Panc1 (cell line): Measurements from ENCODE around the gene YAE1. TPM values are rescaled to one million over a fixed set of nuclear protein-coding genes. Genes with fewer than 3 reads are reported as not detected.

Experiments
- ATAC-seq: fragments of 200-7000 bp; cut with Tn5 transposase; 2 replicates; pipeline ENCODE4 v1.9.1; 2020; ENCODE audit warnings: mild to moderate bottlenecking, moderate library complexity
- BruUV-seq: library from RNA; stranded (reverse); fragments of 400-500 nt; replicated peaks from 2 replicates; lab custom pipeline; 2021; lab: Mats Ljungman, UMichigan
- CTCF ChIA-PET: fragments of 300-600 bp; sonication (Branson Sonifier 250); formaldehyde crosslinking; loops from one replicate; lab custom pipeline; 2022; ENCODE audit warnings: antibody characterized with exemption; lab: Charles Lee
- POLR2A ChIA-PET: fragments of 300-600 bp; sonication (Branson Sonifier 250); formaldehyde crosslinking; loops from one replicate; lab custom pipeline; 2022; ENCODE audit warnings: antibody characterized with exemption; lab: Charles Lee
- DNase-seq: peaks from one replicate; pipeline ENCODE4 v3.0.0-alpha.2; 2010; ENCODE audit warnings: low read depth, low spot score
- H3K27ac ChIP-seq: 2 replicates; pipeline ENCODE4 v1.5.1; 2011; ENCODE audit warnings: mild to moderate bottlenecking, low read length, inconsistent platforms
- H3K27me3 ChIP-seq: fragments of 200-500 bp; sonication (Bioruptor generic); 2 replicates; pipeline ENCODE4 v1.6.0; 2014; ENCODE audit warnings: low read length, inconsistent platforms; ENCODE audit not compliant: control insufficient read depth, insufficient read depth
- H3K36me3 ChIP-seq: fragments of 200-500 bp; sonication (Bioruptor generic); 2 replicates; pipeline ENCODE4 v1.5.1; 2014; ENCODE audit warnings: inconsistent platforms, mild to moderate bottlenecking, low read length, moderate library complexity; ENCODE audit not compliant: control insufficient read depth, insufficient read depth
- H3K4me1 ChIP-seq: 2 replicates; pipeline ENCODE4 v1.5.1; 2011; ENCODE audit warnings: inconsistent platforms, mild to moderate bottlenecking, low read length, moderate library complexity; ENCODE audit not compliant: control insufficient read depth, insufficient read depth
- H3K4me3 ChIP-seq, 2 experiments: 2 replicates each; pipeline ENCODE4 v1.5.1; 2011 to 2012; ENCODE audit warnings: low read depth in 2 of 2, low read length in 2 of 2, mild to moderate bottlenecking in 2 of 2, inconsistent platforms in 1 of 2, moderate library complexity in 1 of 2
- H3K9me3 ChIP-seq: fragments of 200-500 bp; sonication (Bioruptor generic); 2 replicates; pipeline ENCODE4 v1.5.1; 2014; ENCODE audit warnings: low read depth, mild to moderate bottlenecking, inconsistent platforms, low read length, moderate library complexity; ENCODE audit not compliant: control insufficient read depth, insufficient read depth
- POLR2AphosphoS5 ChIP-seq: IDR thresholded peaks from 2 replicates; pipeline ENCODE4 v1.6.1; 2012; ENCODE audit warnings: mild to moderate bottlenecking, low read depth, low read length, moderate library complexity
- SIN3A ChIP-seq: IDR thresholded peaks from 2 replicates; pipeline ENCODE4 v1.6.1; 2012; ENCODE audit warnings: low read depth, mild to moderate bottlenecking, low read length, moderate library complexity, borderline replicate concordance; ENCODE audit not compliant: insufficient read depth
- TCF7L2 ChIP-seq: IDR thresholded peaks from 2 replicates; pipeline ENCODE4 v1.6.1; 2011; ENCODE audit warnings: mild to moderate bottlenecking, low read depth, low read length, inconsistent platforms
- in situ Hi-C: cut with HindIII; loops from 2 replicates; pipeline ENCODE4 v1.10.0; 2016; ENCODE audit warnings: low sequenced_read_pairs, low pct_unique_long_range_greater_than_20kb
- intact Hi-C: fragments of 100-400 bp; cut with micrococcal nuclease; formaldehyde crosslinking; loops from one replicate; pipeline ENCODE4 v1.10.0; 2022; ENCODE audit not compliant: unreplicated experiment
- total RNA-seq: library from RNA; stranded (reverse); gene quantifications from one replicate; pipeline ENCODE4 v1.2.1, GENCODE V29; 2021; ENCODE audit not compliant: unreplicated experiment
- TF ChIP-seq, protein P1 (sequence below), 2 experiments: IDR thresholded peaks; 2 replicates each; pipeline ENCODE4 v1.6.1; 2011 to 2012; ENCODE audit warnings: low read depth in 2 of 2, control low read depth in 1 of 2, low read length in 1 of 2, mild to moderate bottlenecking in 1 of 2, moderate library complexity in 1 of 2; ENCODE audit not compliant: insufficient read depth in 1 of 2
- TF ChIP-seq, protein P2 (sequence below): fragments of 450-650 bp; IDR thresholded peaks from 2 replicates; pipeline ENCODE4 v1.5.1; 2017; ENCODE audit warnings: mild to moderate bottlenecking

YAE1 gene
- total RNA-seq, 1 experiment from 2014 or later: 20.1 TPM

DNA sequence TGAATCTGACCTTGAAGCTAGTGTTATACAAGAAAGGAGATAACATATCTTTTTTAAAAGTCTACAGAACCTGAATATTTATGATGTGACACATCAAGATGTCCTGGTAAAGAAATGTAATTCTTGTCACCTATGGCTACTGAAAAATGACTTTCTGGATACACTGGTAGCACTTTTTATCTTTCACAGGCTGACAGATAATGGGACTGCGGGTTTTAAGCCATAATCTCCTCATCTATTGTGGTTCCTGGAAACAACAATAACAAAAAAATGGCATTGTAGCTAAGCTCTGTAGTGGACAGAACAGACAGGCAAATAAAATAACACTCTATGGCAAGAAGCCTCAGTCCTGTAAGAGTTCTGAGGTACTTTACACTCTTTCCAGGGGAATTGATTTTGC is 31.6 kb upstream of the YAE1 start:
- intact Hi-C loops (no loop called here), in situ Hi-C loops (no loop called here)
- ATAC-seq (no peak), DNase-seq (no peak)
- no peaks in the 10 kb centered on the region for H3K9me3 ChIP-seq
- no peak overlapping the region for H3K4me3 ChIP-seq
- ChIA-PET POLR2A (no interaction called here), CTCF (no interaction called here)
- no peaks in the 10 kb centered on the region for H3K36me3 ChIP-seq
- no peak overlapping the region for H3K27ac ChIP-seq
- TF ChIP-seq SIN3A (no peak), TCF7L2 (no peak), POLR2AphosphoS5 (no peak)
- TF ChIP-seq, protein P1, sequence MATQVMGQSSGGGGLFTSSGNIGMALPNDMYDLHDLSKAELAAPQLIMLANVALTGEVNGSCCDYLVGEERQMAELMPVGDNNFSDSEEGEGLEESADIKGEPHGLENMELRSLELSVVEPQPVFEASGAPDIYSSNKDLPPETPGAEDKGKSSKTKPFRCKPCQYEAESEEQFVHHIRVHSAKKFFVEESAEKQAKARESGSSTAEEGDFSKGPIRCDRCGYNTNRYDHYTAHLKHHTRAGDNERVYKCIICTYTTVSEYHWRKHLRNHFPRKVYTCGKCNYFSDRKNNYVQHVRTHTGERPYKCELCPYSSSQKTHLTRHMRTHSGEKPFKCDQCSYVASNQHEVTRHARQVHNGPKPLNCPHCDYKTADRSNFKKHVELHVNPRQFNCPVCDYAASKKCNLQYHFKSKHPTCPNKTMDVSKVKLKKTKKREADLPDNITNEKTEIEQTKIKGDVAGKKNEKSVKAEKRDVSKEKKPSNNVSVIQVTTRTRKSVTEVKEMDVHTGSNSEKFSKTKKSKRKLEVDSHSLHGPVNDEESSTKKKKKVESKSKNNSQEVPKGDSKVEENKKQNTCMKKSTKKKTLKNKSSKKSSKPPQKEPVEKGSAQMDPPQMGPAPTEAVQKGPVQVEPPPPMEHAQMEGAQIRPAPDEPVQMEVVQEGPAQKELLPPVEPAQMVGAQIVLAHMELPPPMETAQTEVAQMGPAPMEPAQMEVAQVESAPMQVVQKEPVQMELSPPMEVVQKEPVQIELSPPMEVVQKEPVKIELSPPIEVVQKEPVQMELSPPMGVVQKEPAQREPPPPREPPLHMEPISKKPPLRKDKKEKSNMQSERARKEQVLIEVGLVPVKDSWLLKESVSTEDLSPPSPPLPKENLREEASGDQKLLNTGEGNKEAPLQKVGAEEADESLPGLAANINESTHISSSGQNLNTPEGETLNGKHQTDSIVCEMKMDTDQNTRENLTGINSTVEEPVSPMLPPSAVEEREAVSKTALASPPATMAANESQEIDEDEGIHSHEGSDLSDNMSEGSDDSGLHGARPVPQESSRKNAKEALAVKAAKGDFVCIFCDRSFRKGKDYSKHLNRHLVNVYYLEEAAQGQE (IDR thresholded peaks at IDR 0.05; ENCODE audit: insufficient read depth in 1 of 2, low read depth in 2 of 2, low read length in 1 of 2): no peak
- TF ChIP-seq, protein P2, sequence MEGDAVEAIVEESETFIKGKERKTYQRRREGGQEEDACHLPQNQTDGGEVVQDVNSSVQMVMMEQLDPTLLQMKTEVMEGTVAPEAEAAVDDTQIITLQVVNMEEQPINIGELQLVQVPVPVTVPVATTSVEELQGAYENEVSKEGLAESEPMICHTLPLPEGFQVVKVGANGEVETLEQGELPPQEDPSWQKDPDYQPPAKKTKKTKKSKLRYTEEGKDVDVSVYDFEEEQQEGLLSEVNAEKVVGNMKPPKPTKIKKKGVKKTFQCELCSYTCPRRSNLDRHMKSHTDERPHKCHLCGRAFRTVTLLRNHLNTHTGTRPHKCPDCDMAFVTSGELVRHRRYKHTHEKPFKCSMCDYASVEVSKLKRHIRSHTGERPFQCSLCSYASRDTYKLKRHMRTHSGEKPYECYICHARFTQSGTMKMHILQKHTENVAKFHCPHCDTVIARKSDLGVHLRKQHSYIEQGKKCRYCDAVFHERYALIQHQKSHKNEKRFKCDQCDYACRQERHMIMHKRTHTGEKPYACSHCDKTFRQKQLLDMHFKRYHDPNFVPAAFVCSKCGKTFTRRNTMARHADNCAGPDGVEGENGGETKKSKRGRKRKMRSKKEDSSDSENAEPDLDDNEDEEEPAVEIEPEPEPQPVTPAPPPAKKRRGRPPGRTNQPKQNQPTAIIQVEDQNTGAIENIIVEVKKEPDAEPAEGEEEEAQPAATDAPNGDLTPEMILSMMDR: no peak
- H3K27me3 ChIP-seq: no peaks in the 10 kb centered on the region
- no TSS peak for BruUV-seq
- no peaks in the 10 kb centered on the region for H3K4me1 ChIP-seq

DNA sequence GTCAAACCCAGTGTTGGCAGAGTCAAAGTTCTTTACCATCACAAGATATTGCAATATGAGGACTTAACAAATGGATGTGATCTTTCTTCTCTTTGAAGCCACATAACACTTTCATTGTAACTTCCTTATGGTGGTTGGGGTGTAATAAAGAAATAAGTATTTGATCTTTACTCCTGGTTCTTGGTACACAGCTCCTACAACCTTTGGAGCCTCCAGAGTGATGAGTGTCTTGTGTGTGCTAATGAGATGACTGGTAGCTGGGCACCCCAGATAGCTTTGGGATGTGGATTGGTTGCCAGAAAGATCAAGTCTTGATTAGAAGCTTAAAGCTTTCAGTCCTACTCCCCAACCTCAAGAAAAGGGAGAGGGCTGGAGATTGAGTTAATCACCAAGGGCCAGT is 31.1 kb upstream of the YAE1 start:
- Histone ChIP-seq H3K27ac (no peak overlapping the region), H3K4me3 (no peak overlapping the region), H3K36me3 (no peaks in the 10 kb centered on the region), H3K9me3 (no peaks in the 10 kb centered on the region), H3K4me1 (no peaks in the 10 kb centered on the region), H3K27me3 (no peaks in the 10 kb centered on the region)
- no peak for DNase-seq
- in situ Hi-C loops (no loop called here), intact Hi-C loops (no loop called here)
- no peak for ATAC-seq
- BruUV-seq: no TSS peak
- TF ChIP-seq, protein P1 (IDR thresholded peaks at IDR 0.05; ENCODE audit: insufficient read depth in 1 of 2, low read depth in 2 of 2, low read length in 1 of 2): no peak
- no peak for TF ChIP-seq SIN3A
- POLR2A ChIA-PET: no interaction called here
- CTCF ChIA-PET: no interaction called here
